Activated CD8-positive, alpha-beta memory T cell treated with anti-CD3 and anti-CD28 coated beads for 36 hours (primary cell): ENCODE measurements around the gene TLCD5. TPM values are rescaled to one million over a fixed set of nuclear protein-coding genes. Genes with fewer than 3 reads are reported as not detected.

ENCODE experiments used
- CTCF ChIA-PET: fragments of 350-600 bp; sonication (Branson Sonifier 250); formaldehyde crosslinking; loops from one replicate; lab custom pipeline; 2021; ENCODE audit warnings: antibody characterized with exemption; lab: Charles Lee
- POLR2A ChIA-PET: fragments of 350-600 bp; sonication (Branson Sonifier 250); formaldehyde crosslinking; loops from one replicate; lab custom pipeline; 2021; ENCODE audit warnings: antibody characterized with exemption; lab: Charles Lee
- total RNA-seq, 2 experiments: library from RNA; stranded (reverse); gene quantifications; one replicate each; pipeline ENCODE4 v1.2.3, GENCODE V29; 2021

The TLCD5 gene
- total RNA-seq, 2 experiments from 2014 or later = 2.0 to 2.5 TPM

DNA sequence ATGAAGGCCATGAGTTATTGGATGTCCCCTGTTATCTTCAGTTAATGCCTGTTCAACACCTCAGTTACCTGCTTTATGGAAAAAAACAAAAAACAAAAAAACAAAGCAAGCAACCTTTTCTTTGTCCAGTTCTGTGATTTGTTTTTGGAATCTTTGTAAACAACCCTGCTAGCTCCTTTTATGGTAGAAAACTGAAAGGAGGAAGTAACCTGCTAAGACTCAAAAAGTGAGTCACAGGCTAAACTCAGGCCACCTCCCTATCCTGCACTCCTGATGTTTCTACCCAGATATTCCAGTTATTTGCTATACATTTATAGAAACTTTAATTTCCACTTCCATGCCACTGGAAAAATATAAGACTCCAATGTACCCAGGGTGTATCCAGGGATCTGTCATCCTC, 20.6 kb upstream of the TLCD5 start:
- ChIA-PET POLR2A (no interaction called here), CTCF (interaction anchor here (1.0 to 11.1 kb wide), 9 partner anchors 10 to 134 kb away, joined by 3 to 159 read pairs (median 8); partner anchors contain the start of gene TLCD5)

DNA sequence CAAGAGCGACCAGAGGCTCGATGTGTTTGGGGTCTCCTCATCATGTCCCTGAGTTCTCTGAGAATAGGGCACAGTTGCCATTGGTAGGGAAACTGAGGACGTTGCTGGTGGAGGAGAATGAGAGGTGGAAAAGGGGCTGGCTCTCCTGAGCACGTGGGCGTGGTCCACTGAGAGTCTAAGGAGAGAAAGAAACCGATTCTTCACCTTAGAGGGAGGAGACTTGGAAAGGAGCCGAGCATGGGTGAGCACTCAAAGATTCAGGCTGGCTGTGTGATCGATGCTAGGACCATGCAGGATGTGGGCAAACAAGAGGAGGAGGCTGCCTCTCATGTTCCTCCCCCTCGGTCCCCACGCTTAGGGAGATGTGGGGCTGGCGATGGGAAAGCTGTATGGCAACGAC, 19.8 kb upstream of the TLCD5 start:
- ChIA-PET CTCF (interaction anchor here (1.1 to 11.1 kb wide), 2 partner anchors 72 to 136 kb away, joined by 4 to 159 read pairs; no protein-coding TSS in a partner anchor), POLR2A (no interaction called here)

DNA sequence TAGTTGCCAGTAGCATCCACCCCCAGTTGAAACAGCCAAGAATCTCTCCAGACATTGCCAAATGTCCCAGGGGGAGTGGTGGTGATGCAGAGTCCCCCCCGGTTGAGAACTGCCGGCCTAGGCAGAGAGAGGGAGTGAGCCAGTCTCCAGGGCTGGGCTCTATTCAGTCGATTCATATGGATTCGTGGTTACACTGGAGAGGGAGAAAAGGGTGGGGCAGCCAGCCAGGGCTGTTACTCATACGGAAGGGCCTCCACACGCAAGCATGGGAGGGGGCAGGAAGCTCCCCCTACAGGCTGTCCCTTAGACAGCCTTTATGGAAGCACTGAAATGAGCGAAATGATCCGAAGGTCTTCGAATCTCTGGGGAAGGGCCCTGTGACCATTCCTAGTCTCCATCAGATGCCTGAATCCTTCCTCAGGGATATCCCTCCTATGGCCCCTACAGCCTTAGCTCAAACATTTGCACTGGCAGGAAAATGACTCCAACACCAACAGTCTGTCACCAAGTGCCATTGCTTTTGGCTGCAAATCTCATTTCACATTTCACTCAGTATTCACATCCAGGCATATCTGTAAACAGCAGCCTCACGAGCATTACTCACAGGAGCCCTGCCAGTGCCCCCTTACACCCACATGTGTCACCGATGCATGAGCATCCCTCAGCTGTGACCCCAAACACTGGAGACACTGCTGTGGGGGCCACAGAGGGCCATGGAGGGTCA, 18.4 kb upstream of the TLCD5 start:
- CTCF ChIA-PET = interaction anchor here (11.1 kb wide), 1 partner anchor 74 kb away, joined by 159 read pairs; no protein-coding TSS in a partner anchor
- POLR2A ChIA-PET = no interaction called here

DNA sequence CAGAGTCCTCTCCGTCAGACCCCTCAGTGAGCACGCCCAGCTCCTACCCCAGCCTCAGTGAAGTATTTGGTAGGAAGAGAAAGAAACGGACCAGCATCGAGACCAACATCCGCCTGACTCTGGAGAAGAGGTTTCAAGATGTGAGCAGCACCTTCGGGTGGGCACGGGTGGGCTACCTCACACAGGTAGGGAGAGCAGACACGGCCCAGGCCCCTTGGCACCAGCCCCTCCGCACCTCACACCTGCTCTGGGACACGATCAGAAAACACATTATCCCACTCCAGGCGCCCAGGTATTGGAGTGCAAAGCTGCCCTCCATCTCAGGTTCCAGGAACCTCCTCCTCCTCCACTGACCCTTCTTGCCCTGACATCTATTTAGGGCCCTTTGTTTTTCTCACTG, 17.6 kb upstream of the TLCD5 start:
- ChIA-PET POLR2A (no interaction called here), CTCF (no interaction called here)

DNA sequence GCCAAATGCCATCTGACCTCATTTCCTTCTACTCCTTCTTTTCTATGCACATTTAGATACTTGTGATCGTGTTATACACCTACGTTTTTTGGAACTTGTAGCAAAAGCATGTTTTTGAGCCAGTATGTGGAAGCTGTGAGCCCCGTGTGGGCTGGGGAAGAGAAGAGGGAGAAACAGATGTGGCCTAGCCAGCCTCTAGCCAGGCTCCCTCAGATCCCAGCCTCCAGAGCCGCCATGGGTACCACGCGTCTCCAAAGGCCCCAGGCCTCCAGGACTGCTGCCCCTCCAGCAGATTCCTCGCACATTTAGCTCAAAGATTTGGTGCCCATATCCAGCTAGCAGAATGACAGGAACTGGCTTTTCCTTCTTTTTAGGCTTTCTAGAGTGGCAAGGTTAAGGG, 17.0 kb upstream of the TLCD5 start:
- POLR2A ChIA-PET = no interaction called here
- CTCF ChIA-PET = no interaction called here

DNA sequence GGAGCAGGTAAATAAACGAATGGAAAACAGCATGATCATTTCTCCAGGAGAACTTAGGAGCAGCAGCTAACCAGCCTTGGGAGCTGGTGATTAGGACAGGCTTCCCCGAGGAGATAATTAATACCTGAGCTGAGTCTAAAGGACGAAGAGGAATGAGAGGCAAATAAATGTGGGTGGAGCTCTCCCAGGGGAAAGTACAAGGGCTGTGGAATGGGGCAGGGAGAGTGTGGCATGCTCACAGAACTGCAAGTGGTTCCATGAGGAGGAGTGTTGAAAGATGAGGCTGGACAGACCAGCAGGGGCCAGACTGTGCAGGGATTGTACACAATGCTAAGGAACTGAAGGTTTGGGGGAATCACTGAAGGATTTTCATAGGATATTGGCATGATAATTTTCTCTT, 14.2 kb upstream of the TLCD5 start:
- ChIA-PET CTCF (no interaction called here), POLR2A (no interaction called here)

DNA sequence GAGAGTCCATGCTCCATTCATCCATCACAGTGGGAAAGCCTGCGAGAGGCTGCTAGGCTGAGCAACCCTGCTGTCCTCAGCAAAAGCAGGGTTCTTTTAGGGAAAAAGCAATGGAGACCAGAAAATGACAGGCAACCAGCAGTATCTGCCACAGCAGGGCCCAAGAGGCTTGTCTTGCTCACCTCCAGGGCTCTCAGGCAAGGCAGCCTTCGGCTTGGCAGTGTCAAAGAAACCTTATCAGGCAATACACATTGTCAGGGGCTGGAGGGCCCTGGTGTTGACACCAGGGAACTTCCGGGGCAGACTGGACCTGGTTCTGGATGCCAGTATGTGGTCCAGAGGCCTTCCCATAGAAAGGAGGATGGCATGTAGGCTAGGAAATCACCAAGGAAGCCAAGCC, 10.2 kb upstream of the TLCD5 start:
- ChIA-PET CTCF (interaction anchor here (0.6 to 1.0 kb wide), 2 partner anchors 11 to 85 kb away, joined by 3 read pairs; no protein-coding TSS in a partner anchor), POLR2A (no interaction called here)

DNA sequence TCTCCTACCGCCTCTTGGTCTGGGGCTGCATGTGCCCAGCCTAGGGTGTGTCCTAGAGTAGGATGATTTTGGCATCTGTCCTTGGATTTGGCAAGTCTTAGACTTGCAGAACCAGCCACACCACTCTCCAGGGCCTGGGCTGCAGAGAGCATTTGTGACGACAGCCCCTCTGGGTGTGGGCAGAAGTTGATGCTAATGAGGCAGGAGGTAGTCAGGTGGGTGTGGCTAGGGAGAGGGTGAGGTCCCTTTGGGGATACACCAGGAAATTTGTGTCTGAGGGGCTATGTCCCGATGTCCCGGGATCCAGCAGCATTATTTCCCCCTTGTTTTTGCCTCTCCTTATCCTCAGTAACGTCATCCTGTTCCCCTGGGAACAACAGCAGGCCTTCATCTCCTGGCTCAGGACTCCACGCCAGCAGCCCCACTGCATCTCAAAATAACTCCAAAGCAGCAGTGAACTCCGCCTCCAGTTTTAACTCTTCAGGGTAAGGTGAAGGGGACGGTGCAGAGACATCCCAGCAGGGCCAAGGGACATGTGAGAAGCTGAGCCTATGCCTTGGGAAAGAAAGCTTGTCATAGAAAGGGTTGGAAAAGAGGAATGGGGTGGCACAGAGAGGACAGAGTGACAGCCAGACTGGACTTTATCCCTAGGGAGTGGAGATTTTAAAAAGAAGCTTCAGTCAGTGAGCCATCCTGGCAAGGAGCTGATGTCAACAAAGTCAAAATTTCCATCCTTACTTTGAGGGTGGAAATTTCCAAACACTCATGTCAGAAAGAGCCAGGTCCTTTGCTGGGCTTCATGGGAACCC, 8.0 kb upstream of the TLCD5 start:
- ChIA-PET POLR2A (no interaction called here), CTCF (no interaction called here)

DNA sequence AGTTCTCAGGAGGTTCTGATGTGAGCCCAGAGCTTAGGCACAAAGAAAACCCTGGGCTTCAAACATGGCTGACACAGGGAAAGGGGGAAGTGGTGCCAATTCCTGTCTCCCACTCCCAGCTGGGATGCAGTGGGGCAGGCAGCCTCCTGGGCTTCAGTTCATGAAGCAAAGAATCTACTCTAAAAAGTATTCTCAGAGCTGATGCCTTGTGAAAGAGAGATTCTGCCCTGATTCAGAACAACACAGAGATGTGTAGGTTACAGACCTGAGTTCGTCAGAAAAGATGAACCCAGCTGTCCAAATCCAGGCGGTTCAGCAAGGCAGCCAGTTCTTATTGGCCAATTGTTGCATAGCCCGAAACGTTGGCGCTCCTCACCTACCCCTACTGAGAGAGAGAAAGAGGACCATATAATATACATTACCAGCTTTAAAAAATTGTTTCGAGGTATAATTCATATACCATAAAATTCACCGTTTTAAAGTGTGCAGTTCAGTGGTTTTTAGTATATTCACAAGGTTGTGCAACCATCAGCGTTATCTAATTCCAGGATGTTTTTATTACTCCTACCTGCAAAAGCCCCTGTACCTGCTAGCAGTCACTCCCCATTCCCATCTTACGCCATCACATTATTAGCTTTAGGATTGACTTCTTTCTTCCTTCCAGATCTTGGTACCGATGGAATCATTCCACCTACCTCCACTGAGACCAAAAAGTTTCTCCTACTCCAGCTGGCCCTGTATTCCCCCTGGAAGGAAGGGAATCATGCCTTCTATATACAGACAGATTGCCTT, 7.2 kb upstream of the TLCD5 start:
- ChIA-PET CTCF (no interaction called here), POLR2A (no interaction called here)

DNA sequence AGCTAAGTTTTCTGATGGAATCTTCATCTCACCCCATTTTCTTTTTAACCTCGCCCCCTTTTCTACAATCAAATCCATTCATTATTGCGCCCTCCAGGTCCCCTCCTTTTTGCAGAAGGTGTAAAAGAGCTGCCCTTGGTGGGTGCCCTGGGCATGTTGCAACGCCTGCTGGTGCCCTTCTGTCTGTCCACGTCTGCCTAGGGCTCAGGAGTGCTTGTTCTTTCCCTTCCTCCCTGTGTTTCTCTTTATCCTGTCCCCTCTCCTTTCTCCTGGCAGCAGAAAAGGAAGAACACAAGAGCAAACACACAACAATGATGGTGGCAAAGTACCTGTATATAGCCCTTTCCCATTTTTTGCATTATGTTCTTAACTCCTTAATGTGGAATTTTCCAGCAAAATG, 6.2 kb upstream of the TLCD5 start:
- POLR2A ChIA-PET = no interaction called here
- CTCF ChIA-PET = no interaction called here

DNA sequence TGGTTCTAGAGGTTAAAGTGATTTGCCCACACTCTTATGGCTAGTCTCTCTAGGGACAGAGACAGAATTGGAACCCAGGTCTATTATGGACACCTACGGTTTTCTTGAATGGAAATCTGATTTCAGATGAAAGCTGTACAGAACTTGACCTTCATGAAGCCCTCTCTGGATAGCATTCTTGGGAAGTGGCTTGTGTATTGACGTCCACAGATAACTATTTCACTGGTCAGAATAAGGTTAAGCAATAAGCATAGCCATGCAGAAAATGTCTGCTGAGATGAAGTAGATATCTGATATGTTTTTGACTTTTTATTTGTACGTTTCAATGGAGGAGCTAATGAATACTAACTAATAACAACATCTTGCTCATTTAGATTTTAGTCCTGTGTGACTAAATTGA, 1.1 kb downstream of the TLCD5 start:
- ChIA-PET CTCF (interaction anchor here (1.2 kb wide), 1 partner anchor 10 kb away, joined by 12 read pairs; the partner anchor contains the start of gene ARHGEF12), POLR2A (no interaction called here)

DNA sequence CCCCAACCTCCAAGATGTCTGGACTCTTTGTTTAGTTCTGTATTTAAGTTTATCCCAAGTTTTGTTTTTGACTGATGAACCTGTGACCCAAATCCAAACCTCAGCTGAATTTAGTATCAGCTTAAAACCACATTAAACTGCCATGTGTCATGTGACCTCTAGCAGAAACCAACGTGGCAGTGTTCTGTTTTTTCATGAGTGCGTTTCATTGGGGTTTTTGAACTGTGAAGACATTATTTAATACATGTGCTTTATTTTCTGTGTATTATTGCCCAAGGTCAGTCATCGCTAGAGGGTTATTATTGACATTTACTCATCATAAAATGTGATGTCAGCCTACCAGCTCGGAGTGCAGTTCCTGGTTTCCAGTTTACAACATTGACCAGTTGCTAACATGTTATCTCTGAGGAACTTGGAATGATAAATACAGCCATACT, 1.8 kb downstream of the TLCD5 start:
- POLR2A ChIA-PET = no interaction called here
- CTCF ChIA-PET = interaction anchor here (1.2 kb wide), 1 partner anchor 9 kb away, joined by 12 read pairs; the partner anchor contains the start of gene ARHGEF12

DNA sequence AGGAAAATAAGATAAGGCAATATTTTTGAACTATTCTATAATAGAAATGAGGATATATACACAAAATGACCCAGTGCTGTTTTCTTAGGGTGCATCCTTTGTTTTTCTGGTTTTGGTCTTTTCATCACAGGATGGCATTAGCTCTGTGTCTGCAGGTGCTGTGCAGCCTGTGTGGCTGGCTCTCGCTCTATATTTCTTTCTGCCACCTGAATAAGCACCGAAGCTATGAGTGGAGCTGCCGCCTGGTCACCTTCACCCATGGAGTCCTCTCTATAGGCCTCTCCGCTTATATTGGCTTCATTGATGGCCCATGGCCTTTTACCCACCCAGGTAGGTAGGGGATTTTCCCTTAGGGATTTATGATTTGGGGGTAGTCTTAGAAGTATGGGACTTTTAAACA, 2.2 kb downstream of the TLCD5 start:
- ChIA-PET POLR2A (no interaction called here), CTCF (interaction anchor here (1.2 kb wide), 1 partner anchor 9 kb away, joined by 12 read pairs; the partner anchor contains the start of gene ARHGEF12)

DNA sequence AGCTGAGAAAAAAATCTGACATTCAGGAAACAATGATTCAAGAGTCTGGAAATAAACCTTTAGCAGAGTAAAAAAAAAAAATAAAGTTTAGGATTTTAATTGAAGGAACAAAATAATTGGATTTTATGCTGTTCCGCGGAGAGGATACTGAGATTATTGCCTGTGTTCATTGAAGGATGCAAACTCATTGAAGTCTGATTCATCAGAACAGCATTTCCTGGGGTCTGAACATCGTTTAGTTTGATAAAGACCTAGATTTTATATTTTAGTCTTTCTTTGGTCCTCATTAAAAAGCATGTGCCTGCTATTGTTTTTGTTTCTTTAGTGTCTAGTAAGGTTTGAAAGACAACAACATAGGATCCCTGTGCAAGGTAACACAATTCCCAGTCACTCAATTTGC, 4.5 kb downstream of the TLCD5 start:
- ChIA-PET POLR2A (no interaction called here), CTCF (no interaction called here)

DNA sequence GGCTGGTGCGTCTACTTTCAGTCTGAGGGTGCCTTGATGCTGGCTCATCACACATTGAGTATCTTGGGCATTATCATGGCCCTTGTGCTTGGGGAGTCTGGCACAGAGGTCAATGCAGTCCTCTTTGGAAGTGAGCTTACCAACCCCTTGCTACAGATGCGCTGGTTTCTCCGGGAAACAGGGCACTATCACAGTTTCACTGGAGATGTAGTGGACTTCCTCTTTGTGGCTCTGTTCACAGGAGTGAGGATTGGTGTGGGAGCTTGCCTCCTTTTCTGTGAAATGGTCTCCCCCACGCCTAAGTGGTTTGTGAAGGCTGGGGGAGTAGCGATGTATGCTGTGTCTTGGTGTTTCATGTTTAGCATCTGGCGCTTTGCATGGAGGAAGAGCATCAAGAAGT, 4.9 kb downstream of the TLCD5 start:
- ChIA-PET POLR2A (no interaction called here), CTCF (no interaction called here)

DNA sequence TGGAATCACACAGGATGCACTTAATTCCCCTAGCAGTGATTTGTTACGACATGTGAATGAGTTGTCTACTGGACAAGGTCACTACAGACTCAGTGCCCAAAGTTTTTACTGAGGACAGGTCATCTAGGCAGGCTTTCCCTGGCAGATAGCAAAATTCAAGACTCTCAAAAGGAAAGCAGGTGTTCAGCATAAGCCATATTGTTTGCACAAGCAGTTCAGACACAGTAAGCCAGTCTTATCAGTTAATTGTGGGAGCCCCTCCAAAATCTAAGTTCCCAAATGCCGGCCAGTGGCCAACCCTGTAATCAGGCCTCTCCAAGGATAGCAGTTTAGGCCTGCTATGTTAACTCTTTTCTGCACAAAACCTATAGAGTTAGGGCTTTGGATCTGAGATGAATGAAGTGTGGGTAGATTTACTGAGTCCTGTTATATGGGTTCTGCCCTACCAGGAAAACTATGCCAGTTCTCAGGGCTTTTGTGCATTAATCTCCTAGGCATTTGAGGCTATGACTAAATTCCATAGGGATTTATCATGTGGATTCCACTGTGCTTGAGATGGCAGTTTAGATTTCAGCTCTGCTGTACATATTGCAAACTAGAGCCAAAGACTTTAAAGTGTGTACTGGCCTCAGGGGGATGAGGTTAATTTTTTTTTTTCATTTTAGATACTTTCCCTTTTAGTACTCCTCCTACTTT, 6.3 kb downstream of the TLCD5 start:
- ChIA-PET POLR2A (no interaction called here), CTCF (interaction anchor here (0.6 kb wide), 1 partner anchor 621 kb away, joined by 3 read pairs; no protein-coding TSS in a partner anchor)

DNA sequence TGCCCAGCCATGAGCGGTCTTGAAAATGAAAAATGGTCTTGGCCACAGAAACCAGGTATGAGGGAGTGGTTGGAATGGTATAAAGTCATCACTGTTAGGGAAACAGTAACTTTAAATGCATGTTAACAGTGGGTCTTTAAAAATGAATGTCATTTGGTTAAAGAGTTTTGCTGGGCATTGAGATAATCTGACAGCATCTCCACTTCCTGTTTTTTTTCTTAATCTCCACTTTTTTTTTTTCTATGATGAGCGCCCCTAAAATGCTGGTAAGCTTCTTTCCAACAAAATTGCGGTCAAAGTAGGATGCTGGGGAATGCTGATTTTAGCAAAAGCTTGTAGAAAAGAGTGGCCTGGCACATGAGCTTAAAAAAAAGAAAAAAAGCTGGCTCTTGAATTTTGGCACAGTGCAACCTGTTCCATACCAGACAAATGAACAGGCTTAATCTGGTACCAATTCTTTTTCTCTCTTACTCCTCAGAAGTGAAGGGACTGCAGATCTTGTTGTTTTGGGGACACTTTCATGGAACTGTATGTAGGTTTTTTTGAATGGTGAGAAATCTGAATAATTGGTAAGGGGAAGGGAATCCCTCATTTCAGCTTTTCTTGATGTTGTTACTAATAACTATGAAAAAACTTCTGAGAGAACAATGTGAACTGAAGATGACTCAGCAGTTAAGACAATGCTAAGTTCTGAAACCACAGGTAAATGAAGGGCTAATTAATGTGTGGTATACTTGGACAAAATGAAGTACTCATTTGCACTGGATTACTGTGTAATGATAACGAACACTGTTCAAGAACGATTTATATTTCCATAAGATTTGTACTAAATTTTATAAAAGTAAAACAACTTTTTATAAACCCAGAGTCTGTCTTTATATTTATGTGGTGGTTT, 8.0 kb downstream of the TLCD5 start:
- CTCF ChIA-PET = interaction anchor here (1.4 kb wide), 1 partner anchor 30 kb away, joined by 3 read pairs; no protein-coding TSS in a partner anchor
- POLR2A ChIA-PET = no interaction called here

DNA sequence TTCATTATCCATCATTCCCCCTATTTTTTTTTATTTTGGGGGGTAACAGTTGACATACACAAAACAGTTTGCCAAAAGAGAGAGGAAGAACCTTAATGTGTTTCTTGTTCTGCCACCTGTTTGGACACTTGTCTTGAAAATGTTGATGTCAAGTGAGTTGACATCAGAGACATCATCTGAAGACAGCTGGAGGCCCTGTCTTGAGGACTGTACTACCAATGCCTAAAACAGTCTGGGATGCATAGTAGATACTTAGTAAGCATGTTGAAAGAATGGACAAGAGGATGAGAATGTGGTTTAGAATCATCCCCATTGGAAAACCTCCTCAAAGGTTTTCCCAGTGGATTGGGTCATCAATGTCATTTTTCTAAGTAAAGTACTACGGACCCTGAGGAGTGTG, 8.7 kb downstream of the TLCD5 start:
- POLR2A ChIA-PET = no interaction called here

More for the DNA sequence above, 8.7 kb downstream of the TLCD5 start:
- CTCF ChIA-PET = interaction anchor here (0.7 to 1.4 kb wide), 2 partner anchors 31 to 199 kb away, joined by 3 read pairs; no protein-coding TSS in a partner anchor
